Right atrium auricular region (tissue), 2 donors: ENCODE measurements around the gene PLXNA2. TPM values are rescaled to one million over a fixed set of nuclear protein-coding genes. Genes with fewer than 3 reads are reported as not detected.

ENCODE experiments used
- DNase-seq: peaks from one replicate; pipeline ENCODE4 v3.0.0-alpha.2; 2019; ENCODE audit warnings: low spot score
- H3K27ac ChIP-seq, 2 donors: fragments of 200-600 bp; sonication (generic); 1 replicate in 1 of 2; 2 replicates in 1 of 2; pipeline ENCODE4 v1.5.1; 2016 to 2019
- H3K27me3 ChIP-seq, 2 donors: fragments of 200-600 bp; sonication (generic); one replicate each; pipeline versions ENCODE4 v1.5.1 to v1.6.0; 2017 to 2019
- H3K36me3 ChIP-seq: fragments of 200-600 bp; sonication (generic); one replicate; pipeline ENCODE4 v1.5.1; 2016
- H3K4me1 ChIP-seq, 2 donors: fragments of 200-600 bp; sonication (generic); one replicate each; pipeline versions ENCODE4 v1.5.1 to v1.6.0; 2017 to 2019
- H3K4me3 ChIP-seq, 2 donors: fragments of 200-600 bp; sonication (generic); 1 replicate in 1 of 2; 2 replicates in 1 of 2; pipeline ENCODE4 v1.5.1; 2017 to 2019; ENCODE audit warnings: mild to moderate bottlenecking in 1 of 2, moderate library complexity in 1 of 2
- H3K9me3 ChIP-seq, 2 donors: fragments of 200-600 bp; sonication (generic); one replicate each; pipeline ENCODE4 v1.5.1; 2019
- CTCF ChIP-seq, 2 donors: fragments of 200-600 bp; sonication (generic); IDR thresholded peaks; one replicate each; pipeline ENCODE4 v1.5.1; 2019; ENCODE audit warnings: antibody characterized with exemption in 2 of 2
- total RNA-seq, 2 donors: library from RNA; depleted of rRNA; stranded (reverse); fragments of >200 nt; gene quantifications; one replicate each; pipeline ENCODE4 v1.1.0, GENCODE V29; 2016

PLXNA2 gene
- total RNA-seq, 2 donors from 2014 or later = 10.8 to 23.8 TPM

GRCh38 chr1:208218237-208219097 lies 25.7 kb downstream of the PLXNA2 start:
- H3K27ac ChIP-seq = peak overlapping the region; percentile 70 to 75
- TF ChIP-seq CTCF (IDR thresholded peaks at IDR 0.05) = no peak
- DNase-seq = no peak
- H3K4me1 ChIP-seq = peaks cover 0 to 73% of the 10 kb centered on the region in 2 donors
- H3K9me3 ChIP-seq = no peaks in the 10 kb centered on the region
- no peak overlapping the region for H3K4me3 ChIP-seq
- H3K36me3 ChIP-seq = peaks cover 22% of the 10 kb centered on the region
- H3K27me3 ChIP-seq = no peaks in the 10 kb centered on the region

GRCh38 chr1:208217781-208218180 lies 26.4 kb downstream of the PLXNA2 start:
- H3K4me3 ChIP-seq = no peak overlapping the region
- DNase-seq = no peak
- no peak for TF ChIP-seq CTCF (IDR thresholded peaks at IDR 0.05)
- no peaks in the 10 kb centered on the region for H3K27me3 ChIP-seq
- H3K27ac ChIP-seq = peak overlapping the region; percentile 5 to 70
- peaks cover 0 to 76% of the 10 kb centered on the region in 2 donors for H3K4me1 ChIP-seq
- H3K36me3 ChIP-seq = peaks cover 22% of the 10 kb centered on the region
- no peaks in the 10 kb centered on the region for H3K9me3 ChIP-seq

GRCh38 chr1:208216806-208217205 lies 27.4 kb downstream of the PLXNA2 start:
- H3K36me3 ChIP-seq = peaks cover 22% of the 10 kb centered on the region
- no peaks in the 10 kb centered on the region for H3K9me3 ChIP-seq
- H3K4me1 ChIP-seq = peaks cover 0 to 74% of the 10 kb centered on the region in 2 donors
- no peak for DNase-seq
- no peak for TF ChIP-seq CTCF (IDR thresholded peaks at IDR 0.05)
- no peaks in the 10 kb centered on the region for H3K27me3 ChIP-seq
- H3K27ac ChIP-seq = no peak overlapping the region
- no peak overlapping the region for H3K4me3 ChIP-seq

GRCh38 chr1:208216062-208216461 lies 28.1 kb downstream of the PLXNA2 start:
- no peaks in the 10 kb centered on the region for H3K9me3 ChIP-seq
- H3K27me3 ChIP-seq = no peaks in the 10 kb centered on the region
- no peak for DNase-seq
- no peak overlapping the region for H3K27ac ChIP-seq
- TF ChIP-seq CTCF (IDR thresholded peaks at IDR 0.05) = no peak
- peaks cover 22% of the 10 kb centered on the region for H3K36me3 ChIP-seq
- peaks cover 0 to 70% of the 10 kb centered on the region in 2 donors for H3K4me1 ChIP-seq
- no peak overlapping the region for H3K4me3 ChIP-seq

- no peak overlapping the region for H3K27ac ChIP-seq
- no peak for DNase-seq
- no peak overlapping the region for H3K4me3 ChIP-seq
- peaks cover 22% of the 10 kb centered on the region for H3K36me3 ChIP-seq
- no peaks in the 10 kb centered on the region for H3K9me3 ChIP-seq
- H3K27me3 ChIP-seq = no peaks in the 10 kb centered on the region
- peaks cover 0 to 63% of the 10 kb centered on the region in 2 donors for H3K4me1 ChIP-seq
- TF ChIP-seq CTCF (IDR thresholded peaks at IDR 0.05) = no peak
Measured at GRCh38 chr1:208215393-208215792, 28.8 kb downstream of the PLXNA2 start.
